GM21390 (cell line): ENCODE results near the gene CILP.

Experiments
- ATAC-seq: cut with Tn5 transposase; IDR thresholded peaks from one replicate; pipeline ENCODE4 v1.9.1; 2021; ENCODE audit not compliant: unreplicated experiment

The CILP gene

DNA sequence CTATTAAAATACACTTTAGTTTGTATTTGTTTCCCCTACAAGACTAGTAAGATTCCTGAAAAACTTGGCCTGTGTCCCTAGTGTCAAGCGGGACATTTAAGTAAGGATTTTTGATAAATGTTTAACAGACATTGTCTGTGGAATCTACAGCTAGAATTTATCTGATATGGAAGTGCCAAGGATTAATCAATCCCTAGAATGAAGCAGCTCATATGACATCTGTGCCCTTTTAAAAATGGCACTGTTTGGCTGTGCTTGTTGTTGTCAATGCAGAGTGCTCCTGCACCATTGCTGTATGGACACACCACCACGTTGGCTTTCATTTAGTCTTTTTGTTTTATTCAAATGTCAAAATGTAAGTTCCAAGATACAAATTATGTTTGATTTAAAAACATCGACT lies 63.4 kb downstream of the CILP start:
- ATAC-seq = no peak

DNA sequence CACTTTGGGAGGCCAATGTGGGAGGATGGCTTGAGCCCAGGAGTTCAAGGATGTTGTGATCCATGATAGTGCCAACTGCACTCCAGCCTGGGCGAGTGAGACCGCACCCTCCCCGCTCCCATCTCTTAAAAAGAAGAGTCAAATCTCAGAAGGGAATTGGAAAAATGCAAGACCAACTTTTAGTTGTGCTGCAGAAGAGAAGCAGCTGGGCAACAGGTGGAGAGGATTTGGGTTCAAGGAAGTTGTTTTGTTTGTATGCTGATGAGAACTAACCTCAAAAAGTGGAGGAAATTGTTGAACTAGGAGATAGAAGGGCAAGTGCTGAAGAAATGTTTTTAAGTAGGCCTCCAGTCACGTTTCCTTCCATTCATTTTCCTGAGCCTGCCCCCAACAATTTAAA lies 64.8 kb downstream of the CILP start:
- no peak for ATAC-seq
